Measurements from ENCODE around the gene CHTF18. TPM values are rescaled to one million over a fixed set of nuclear protein-coding genes. Genes with fewer than 3 reads are reported as not detected.

CHTF18 gene
- total RNA-seq, 2 experiments from 2014 or later: 101 to 102 TPM

- Mint-ChIP-seq H3K27me3 (peaks cover 9% of the 10 kb centered on the region), H3K36me3 (no peaks in the 10 kb centered on the region), H3K27ac (no peak overlapping the region), H3K4me1 (ENCODE audit: low read depth) (peaks cover 10% of the 10 kb centered on the region), H3K9me3 (no peaks in the 10 kb centered on the region), H3K4me3 (no peak overlapping the region)
- CTCF ChIA-PET: interaction anchor here (0.6 to 1.6 kb wide), 2 partner anchors 160 to 237 kb away, joined by 3 to 6 read pairs; no protein-coding TSS in a partner anchor
- POLR2A ChIA-PET: interaction anchor here (0.6 kb wide), 1 partner anchor 32 kb away, joined by 5 read pairs; no protein-coding TSS in a partner anchor
- intact Hi-C loops (cut with micrococcal nuclease): no loop called here
- DNase-seq: no peak
These were observed 32.3 kb downstream of the CHTF18 start for GRCh38 chr16:820748-821147.

- no peaks in the 10 kb centered on the region for H3K36me3 Mint-ChIP-seq
- intact Hi-C loops (cut with micrococcal nuclease): no loop called here
- no peak overlapping the region for H3K4me3 Mint-ChIP-seq
- ChIA-PET POLR2A (no interaction called here), CTCF (no interaction called here)
- peaks cover 10% of the 10 kb centered on the region for H3K4me1 Mint-ChIP-seq (ENCODE audit: low read depth)
- H3K27ac Mint-ChIP-seq: no peak overlapping the region
- H3K27me3 Mint-ChIP-seq: peaks cover 8% of the 10 kb centered on the region
- DNase-seq: no peak
- no peaks in the 10 kb centered on the region for H3K9me3 Mint-ChIP-seq
These were observed 33.3 kb downstream of the CHTF18 start for GRCh38 chr16:821751-822150.

GRCh38 chr16:822174-822908 lies 33.9 kb downstream of the CHTF18 start:
- ChIA-PET POLR2A (no interaction called here), CTCF (no interaction called here)
- Mint-ChIP-seq H3K4me3 (no peak overlapping the region), H3K27ac (no peak overlapping the region), H3K9me3 (no peaks in the 10 kb centered on the region), H3K27me3 (peaks cover 6% of the 10 kb centered on the region), H3K4me1 (ENCODE audit: low read depth) (peaks cover 10% of the 10 kb centered on the region), H3K36me3 (no peaks in the 10 kb centered on the region)
- intact Hi-C loops (cut with micrococcal nuclease): no loop called here
- DNase-seq: no peak

GRCh38 chr16:822909-823297 lies 34.5 kb downstream of the CHTF18 start:
- CTCF ChIA-PET: no interaction called here
- H3K27ac Mint-ChIP-seq: no peak overlapping the region
- peaks cover 10% of the 10 kb centered on the region for H3K4me1 Mint-ChIP-seq (ENCODE audit: low read depth)
- H3K9me3 Mint-ChIP-seq: no peaks in the 10 kb centered on the region
- no peak overlapping the region for H3K4me3 Mint-ChIP-seq
- H3K36me3 Mint-ChIP-seq: no peaks in the 10 kb centered on the region
- H3K27me3 Mint-ChIP-seq: peaks cover 6% of the 10 kb centered on the region
- DNase-seq: no peak
- intact Hi-C loops (cut with micrococcal nuclease): no loop called here
- POLR2A ChIA-PET: no interaction called here

- POLR2A ChIA-PET: no interaction called here
- intact Hi-C loops (cut with micrococcal nuclease): no loop called here
- CTCF ChIA-PET: no interaction called here
- Mint-ChIP-seq H3K4me1 (ENCODE audit: low read depth) (peaks cover 9% of the 10 kb centered on the region), H3K27ac (no peak overlapping the region), H3K4me3 (no peak overlapping the region), H3K9me3 (no peaks in the 10 kb centered on the region), H3K27me3 (peaks cover 6% of the 10 kb centered on the region), H3K36me3 (no peaks in the 10 kb centered on the region)
- no peak for DNase-seq
These were observed 35.8 kb downstream of the CHTF18 start for GRCh38 chr16:824194-824593.

GRCh38 chr16:824601-825000 lies 36.2 kb downstream of the CHTF18 start:
- Mint-ChIP-seq H3K4me1 (ENCODE audit: low read depth) (peaks cover 5% of the 10 kb centered on the region), H3K27ac (no peak overlapping the region), H3K27me3 (peaks cover 6% of the 10 kb centered on the region), H3K4me3 (no peak overlapping the region), H3K36me3 (no peaks in the 10 kb centered on the region), H3K9me3 (no peaks in the 10 kb centered on the region)
- DNase-seq: no peak
- ChIA-PET CTCF (no interaction called here), POLR2A (no interaction called here)
- intact Hi-C loops (cut with micrococcal nuclease): no loop called here

GRCh38 chr16:825341-826061 lies 37.1 kb downstream of the CHTF18 start:
- H3K4me3 Mint-ChIP-seq: no peak overlapping the region

GRCh38 chr16:827513-827912 lies 39.1 kb downstream of the CHTF18 start:
- H3K36me3 Mint-ChIP-seq: no peaks in the 10 kb centered on the region
- no peaks in the 10 kb centered on the region for H3K4me1 Mint-ChIP-seq (ENCODE audit: low read depth)
- no peak overlapping the region for H3K27ac Mint-ChIP-seq
- no peak for DNase-seq
- intact Hi-C loops (cut with micrococcal nuclease): no loop called here
- H3K27me3 Mint-ChIP-seq: no peaks in the 10 kb centered on the region
- no peak overlapping the region for H3K4me3 Mint-ChIP-seq
- ChIA-PET CTCF (no interaction called here), POLR2A (no interaction called here)
- no peaks in the 10 kb centered on the region for H3K9me3 Mint-ChIP-seq

More at GRCh38 chr16:825341-826061, 37.1 kb downstream of the CHTF18 start:
- Mint-ChIP-seq H3K36me3 (no peaks in the 10 kb centered on the region), H3K27ac (no peak overlapping the region), H3K27me3 (peaks cover 5% of the 10 kb centered on the region), H3K9me3 (no peaks in the 10 kb centered on the region), H3K4me1 (ENCODE audit: low read depth) (no peaks in the 10 kb centered on the region)
- CTCF ChIA-PET: no interaction called here
- DNase-seq: no peak
- intact Hi-C loops (cut with micrococcal nuclease): no loop called here
- POLR2A ChIA-PET: no interaction called here

- H3K36me3 Mint-ChIP-seq: no peaks in the 10 kb centered on the region
- DNase-seq: no peak
- no peaks in the 10 kb centered on the region for H3K27me3 Mint-ChIP-seq
- POLR2A ChIA-PET: no interaction called here
- no peaks in the 10 kb centered on the region for H3K9me3 Mint-ChIP-seq
- no peaks in the 10 kb centered on the region for H3K4me1 Mint-ChIP-seq (ENCODE audit: low read depth)
- no peak overlapping the region for H3K27ac Mint-ChIP-seq
- CTCF ChIA-PET: no interaction called here
- H3K4me3 Mint-ChIP-seq: no peak overlapping the region
- intact Hi-C loops (cut with micrococcal nuclease): no loop called here
These were observed 40.5 kb downstream of the CHTF18 start for GRCh38 chr16:828891-829290.

- intact Hi-C loops (cut with micrococcal nuclease): no loop called here
- Mint-ChIP-seq H3K9me3 (no peaks in the 10 kb centered on the region), H3K27ac (no peak overlapping the region), H3K27me3 (no peaks in the 10 kb centered on the region), H3K4me1 (ENCODE audit: low read depth) (no peaks in the 10 kb centered on the region), H3K36me3 (no peaks in the 10 kb centered on the region), H3K4me3 (no peak overlapping the region)
- CTCF ChIA-PET: no interaction called here
- POLR2A ChIA-PET: no interaction called here
- DNase-seq: no peak
These were observed 41.9 kb downstream of the CHTF18 start for GRCh38 chr16:830107-830870.

- Mint-ChIP-seq H3K27ac (no peak overlapping the region), H3K27me3 (no peaks in the 10 kb centered on the region), H3K36me3 (no peaks in the 10 kb centered on the region), H3K4me3 (no peak overlapping the region), H3K4me1 (ENCODE audit: low read depth) (no peaks in the 10 kb centered on the region), H3K9me3 (peaks cover 6% of the 10 kb centered on the region)
- ChIA-PET CTCF (no interaction called here), POLR2A (no interaction called here)
- no peak for DNase-seq
- intact Hi-C loops (cut with micrococcal nuclease): no loop called here
These were observed 42.6 kb downstream of the CHTF18 start for GRCh38 chr16:830871-831570.

Measured in activated CD4-positive, alpha-beta memory T cell treated with anti-CD3 and anti-CD28 coated beads for 36 hours (primary cell).